Putamen (tissue), 1 donor: ENCODE results near the gene C12orf54.
"Not testable (repeated sequence)": the region's sequence is repeated elsewhere in the genome, so short reads cannot be mapped to it uniquely, and the experiment has no call there.

Source experiments
- DNase-seq: peaks from one replicate; pipeline ENCODE4 v3.0.0-alpha.2; 2016; ENCODE audit warnings: low spot score

Gene C12orf54

DNA sequence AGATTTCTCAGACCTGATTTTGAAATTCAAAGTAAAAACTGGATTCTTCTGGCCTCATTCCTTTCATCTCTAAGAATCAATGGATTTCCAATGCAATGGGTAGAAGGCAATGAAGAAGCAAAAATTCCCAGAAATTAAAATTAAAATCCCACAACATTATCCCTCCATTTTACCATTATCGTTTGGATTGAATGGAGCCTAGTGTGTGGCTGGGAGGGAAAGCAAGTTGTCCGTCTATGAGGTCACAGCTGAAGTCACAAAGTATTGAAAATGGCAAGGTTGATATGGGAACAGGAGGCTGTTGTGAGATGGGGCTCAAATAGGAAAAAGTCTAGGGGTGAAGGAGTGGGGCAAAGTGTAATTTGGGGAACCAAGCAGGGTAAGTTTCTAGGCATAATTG lies at the start of gene C12orf54:
Gene C12orf54 (plus strand): TSS at position 301 of the 400 bp plus-strand sequence. CDS start 799 bp downstream, outside the sequence.
- no peak for DNase-seq

DNA sequence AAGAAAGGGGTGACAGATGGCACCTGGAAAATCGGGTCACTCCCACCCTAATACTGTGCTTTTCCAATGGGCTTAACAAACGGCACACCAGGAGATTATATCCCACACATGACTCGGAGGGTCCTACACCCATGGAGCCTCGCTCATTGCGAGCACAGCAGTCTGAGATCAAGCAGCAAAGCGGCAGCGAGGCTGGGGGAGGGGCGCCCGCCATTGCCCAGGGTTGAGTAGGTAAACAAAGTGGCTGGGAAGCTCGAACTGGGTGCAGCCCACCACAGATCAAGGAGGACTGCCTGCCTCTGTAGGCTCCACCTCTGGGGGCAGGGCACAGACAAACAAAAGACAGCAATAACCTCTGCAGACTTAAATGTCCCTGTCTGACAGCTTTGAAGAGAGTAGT lies 48.3 kb upstream of the C12orf54 start:
- DNase-seq = not testable (repeated sequence)

DNA sequence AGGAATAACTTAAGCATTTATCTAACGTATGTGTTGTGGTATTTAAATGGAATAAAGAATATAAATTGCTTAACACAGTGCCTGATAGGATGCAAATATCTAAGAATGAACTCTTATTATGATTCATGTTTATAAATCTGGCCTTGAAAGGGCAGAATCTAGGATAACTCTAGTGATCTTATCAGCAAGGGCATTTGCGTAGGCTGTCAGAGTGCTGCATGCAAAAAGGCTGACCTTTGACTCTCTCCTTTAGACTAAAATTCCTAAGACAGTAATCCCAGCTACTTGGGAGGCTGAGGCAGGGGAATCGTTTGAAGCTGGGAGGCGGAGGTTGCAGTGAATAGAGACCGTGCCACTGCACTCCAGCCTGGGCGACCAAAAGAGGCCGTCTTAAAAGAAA lies 41.2 kb upstream of the C12orf54 start:
- no peak for DNase-seq

DNA sequence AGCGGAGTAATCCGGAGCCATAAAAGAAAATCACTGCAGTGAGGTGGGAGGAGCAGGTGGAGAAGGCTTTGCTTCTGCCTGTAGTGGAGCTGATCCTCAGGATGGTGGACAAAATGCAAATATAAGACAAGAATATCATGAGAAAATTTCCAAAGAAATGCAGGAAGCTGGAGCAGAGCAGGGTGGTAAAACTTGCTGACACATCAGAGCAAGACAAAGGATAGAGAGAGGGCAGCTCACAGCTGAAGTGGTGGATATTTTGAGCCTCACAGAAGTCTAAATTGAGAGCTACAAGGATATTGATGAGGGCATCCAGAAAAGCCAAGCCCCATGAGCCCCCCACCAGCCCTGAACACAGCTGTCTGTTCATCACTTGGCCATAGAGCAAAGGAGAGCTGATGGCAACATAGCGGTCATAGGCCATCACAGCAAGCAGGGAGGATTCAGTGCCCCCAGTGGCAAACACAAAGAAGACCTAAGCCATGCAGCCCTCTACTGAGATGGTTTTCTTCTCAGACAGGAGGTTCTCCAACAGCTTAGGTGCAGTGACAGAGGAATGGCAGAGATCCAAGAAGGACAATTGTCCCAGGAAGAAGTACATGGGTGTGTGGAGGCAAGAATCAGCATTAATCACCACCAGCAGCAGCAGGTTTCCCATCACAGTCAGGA lies 40.0 kb upstream of the C12orf54 start:
- DNase-seq = no peak

DNA sequence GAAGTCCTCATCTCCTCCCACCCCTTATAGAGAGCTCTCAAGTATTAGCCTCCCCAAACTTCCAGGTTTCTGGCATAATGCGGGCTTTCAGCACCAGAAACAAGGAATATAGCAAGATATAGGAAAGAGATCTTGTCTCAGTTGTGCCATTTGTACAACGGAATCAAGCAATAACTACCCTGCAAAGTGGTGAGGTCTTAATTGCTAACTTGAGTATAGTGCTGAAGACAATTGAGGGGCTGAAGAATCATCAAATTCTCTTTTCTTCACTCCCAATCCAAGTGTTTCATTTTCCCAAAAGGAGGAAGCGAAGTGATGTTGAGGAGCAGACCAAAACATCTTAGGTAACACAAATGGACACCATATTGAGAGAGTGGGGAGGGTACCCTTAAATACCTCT lies 36.8 kb upstream of the C12orf54 start:
- DNase-seq = no peak

DNA sequence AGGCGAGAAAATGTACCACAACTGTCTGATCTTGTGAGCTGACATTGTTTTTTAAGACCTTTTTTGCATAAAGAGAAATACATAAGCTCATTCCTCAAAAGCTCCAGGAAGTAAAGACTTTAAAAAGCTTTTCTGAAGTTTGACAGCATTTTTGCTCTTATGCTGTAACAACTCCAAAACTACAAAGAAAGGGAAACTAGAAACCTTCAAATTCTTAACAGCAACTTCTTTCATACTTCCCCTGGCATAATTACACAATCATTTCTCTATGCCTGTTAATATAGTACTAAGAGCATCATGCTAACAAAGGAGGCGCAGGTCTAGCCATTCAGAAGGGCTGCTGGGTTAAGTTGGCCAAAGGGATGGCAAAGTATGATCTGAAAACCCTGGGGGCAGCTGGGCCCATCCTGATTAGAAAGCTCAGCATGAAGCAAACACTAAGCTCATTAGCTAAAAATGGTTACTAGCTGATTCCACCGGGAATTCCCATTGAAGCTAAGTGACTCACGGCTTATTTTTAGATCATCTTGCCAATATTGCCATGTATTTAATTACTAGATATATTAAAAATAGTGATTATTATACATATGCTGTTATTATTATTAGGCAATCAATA lies 36.0 kb upstream of the C12orf54 start:
- DNase-seq = no peak

DNA sequence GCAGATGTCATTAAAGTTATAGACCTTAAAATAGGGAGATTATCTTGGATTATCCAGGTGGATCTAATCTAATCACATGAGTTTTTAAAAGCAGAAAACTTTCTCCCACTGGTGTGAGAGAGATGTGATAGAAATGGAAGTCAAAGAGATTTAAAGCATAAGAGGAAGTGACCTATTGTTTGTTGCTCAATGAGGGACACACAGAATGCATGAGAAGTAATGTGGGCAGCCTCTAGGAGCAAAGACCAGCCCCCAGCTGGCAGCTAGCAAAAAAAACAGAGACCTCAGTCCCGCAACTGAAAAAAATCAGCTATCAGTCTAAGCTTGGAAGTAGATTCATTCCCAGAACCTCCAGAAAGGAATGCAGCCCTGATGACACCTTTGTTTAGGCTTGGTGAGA lies 34.5 kb upstream of the C12orf54 start:
- no peak for DNase-seq

DNA sequence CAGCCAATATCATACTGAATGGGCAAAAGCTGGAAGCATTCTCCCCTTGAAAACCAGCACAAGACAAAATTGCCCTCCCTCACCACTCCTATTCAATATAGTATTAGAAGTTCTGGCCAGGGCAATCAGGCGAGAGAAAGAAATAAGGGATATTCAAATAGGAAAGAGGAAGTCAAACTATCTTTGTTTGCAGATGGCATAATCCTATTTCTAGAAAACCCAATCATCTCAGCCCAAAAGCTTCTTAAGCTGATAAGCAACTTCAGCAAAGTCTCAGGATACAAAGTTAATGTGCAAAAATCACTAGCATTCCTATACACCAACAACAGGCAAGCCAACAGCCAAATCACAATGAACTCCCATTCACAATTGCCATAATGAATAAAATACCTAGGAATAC lies 30.9 kb upstream of the C12orf54 start:
- DNase-seq = no peak

DNA sequence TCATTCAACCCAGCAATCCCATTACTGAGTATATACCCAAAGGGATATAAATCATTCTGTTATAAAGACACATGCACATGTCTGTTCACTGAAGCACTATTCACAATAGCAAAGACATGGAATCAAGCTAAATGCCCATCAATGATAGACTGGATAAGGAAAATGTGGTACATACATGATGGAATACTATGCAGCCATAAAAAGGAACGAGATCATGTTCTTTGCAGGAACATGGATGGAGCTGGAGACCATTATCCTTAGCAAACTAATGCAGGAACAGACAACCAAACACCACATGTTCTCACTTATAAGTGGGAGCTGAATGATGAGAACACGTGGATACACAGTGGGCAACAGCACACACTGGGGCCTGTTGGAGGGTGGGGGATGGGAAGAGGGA lies 29.3 kb upstream of the C12orf54 start:
- DNase-seq = not testable (repeated sequence)

DNA sequence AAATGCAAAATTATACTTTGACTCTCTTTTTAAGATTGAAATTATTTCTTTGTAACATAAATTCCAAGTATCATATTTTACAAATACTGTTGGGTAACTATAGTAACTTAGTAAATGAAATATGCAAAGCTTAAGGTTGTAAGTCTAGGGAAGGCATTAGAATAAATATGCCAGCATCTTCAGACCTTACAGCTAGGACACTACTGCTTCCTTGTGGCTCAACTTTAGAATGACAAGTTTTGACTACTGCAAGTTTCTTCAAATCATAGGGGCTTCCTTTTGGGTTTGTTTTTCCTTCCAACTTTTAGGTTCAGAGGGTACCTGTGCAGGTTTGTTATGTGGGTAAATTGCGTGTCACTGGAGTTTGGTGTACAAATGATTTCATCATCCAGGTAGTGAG lies 27.6 kb upstream of the C12orf54 start:
- no peak for DNase-seq

DNA sequence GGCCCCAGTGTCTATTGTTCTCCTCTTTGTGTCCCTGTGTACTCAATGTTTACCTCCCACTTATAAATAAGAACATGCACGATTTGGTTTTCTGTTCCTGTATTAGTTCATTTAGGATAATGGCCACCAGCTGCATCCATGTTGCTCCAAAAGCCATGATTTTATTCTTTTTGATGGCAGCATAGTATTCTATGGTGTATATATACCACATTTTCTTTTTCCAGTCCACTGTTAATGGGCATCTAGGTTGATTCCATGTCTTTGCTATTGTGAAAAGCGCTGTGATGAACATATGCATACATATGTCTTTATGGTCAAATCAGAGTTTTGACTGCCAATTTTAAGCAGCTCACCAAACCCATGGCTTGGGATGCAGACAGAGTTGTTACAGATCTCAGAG lies 27.2 kb upstream of the C12orf54 start:
- no peak for DNase-seq

DNA sequence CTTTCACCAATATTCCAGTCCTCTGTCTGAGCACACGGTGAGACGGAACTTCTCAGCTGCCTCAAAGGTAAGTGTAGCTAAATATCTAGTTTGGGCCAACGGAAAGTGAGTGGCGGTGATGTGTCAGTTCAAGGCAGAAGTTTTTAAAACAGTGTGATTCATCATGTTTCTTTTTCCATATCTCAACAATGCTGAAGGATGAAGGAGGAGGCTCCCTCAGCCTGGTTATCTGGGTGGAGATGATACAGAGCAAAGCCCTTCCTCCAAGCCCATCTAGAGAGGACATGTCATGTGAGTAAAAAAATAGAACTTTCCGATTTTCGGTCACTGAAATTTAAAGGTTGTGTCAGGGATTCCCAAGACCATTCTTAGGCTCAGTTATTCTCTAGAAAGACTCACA lies 23.0 kb upstream of the C12orf54 start:
- DNase-seq = no peak

DNA sequence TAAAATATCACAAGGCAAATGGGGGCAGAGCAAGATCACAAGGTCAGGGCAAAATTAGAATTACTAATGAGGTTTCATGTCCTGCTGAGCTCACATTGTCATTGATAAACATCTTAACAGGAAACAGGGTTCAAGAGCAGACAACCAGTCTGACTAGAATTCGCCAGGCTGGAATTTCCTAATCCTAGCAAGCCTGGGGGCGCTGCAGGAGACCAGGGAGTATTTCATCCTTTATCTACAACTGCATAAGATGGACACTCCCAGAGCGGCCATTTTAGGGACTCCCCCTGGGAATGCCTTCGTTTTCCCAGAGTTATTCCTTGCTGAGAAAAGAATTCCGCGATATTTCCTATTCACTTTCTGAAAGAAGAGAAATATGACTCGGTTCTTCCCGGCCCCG lies 13.3 kb upstream of the C12orf54 start:
- DNase-seq = not testable (repeated sequence)

DNA sequence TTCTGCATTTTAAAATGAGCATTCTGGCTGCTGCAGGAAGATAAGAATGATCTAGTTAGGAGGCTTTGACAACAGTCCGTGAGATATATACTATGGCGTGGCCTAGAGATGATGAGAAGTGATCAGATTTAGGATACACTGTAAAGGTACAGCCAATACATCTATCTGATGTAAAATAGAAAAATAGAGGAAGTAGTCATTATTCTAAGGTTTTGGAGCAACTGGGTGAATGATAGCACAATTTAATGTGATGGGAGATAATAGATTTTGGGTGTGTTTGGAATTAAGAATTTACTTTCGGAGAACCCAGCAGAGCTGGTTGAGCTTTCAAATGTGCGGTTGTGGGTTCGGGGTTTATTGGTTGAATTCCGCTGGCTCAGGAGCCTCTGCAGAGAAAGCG lies 10.0 kb upstream of the C12orf54 start, which contains the start of gene ANP32D:
Gene ANP32D (plus strand): TSS at position 301 of the 400 bp plus-strand sequence. CDS start 106 bp downstream, outside the sequence.
- no peak for DNase-seq

DNA sequence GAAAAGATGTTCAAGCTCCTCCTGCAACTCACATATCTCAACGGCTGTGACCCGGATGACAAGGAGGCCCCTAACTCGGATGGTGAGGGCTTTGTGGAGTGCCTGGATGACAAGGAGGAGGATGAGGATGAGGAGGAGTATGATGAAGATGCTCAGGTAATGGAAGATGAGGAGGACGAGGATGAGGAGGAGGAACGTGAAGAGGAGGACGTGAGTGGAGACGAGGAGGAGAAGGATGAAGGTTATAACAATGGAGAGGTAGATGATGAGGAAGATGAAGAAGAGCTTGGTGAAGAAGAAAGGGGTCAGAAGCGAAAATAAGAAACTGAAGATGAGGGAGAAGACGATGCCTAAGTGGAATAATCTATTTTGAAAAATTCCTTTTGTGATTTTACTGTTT lies 9.2 kb upstream of the C12orf54 start:
- no peak for DNase-seq

DNA sequence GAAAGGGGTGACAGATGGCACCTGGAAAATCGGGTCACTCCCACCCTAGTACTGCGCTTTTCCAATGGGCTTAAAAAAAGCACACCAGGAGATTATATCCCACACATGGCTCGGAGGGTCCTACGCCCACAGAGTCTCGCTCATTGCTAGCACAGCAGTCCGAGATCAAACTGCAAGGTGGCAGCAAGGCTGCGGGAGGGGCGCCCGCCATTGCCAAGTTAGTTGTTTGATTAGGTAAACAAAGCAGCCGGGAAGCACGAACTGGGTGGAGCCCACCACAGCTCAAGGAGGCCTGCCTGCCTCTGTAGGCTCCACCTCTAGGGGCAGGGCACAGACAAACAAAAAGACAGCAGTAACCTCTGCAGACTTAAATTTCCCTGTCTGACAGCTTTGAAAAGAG lies 7.8 kb upstream of the C12orf54 start:
- not testable (repeated sequence) for DNase-seq

DNA sequence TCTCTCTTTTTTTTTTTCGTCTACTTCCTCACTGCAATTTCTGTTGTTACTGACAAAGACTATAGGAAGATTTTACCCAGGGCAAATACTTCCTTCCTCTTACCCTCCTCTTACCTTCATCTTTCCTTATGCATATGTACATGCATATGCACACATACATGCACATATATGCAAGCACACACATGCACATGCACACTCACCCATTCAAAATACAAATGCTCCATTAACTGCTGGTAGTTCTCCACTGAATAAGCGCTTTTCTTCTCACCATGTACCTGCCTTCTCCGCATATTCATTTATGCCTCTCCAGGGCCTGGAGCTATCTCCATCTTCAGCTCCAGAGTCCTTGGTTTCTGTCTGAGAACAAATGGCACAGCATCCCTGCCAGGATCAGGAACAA lies 632 bp downstream of the C12orf54 start:
- no peak for DNase-seq

DNA sequence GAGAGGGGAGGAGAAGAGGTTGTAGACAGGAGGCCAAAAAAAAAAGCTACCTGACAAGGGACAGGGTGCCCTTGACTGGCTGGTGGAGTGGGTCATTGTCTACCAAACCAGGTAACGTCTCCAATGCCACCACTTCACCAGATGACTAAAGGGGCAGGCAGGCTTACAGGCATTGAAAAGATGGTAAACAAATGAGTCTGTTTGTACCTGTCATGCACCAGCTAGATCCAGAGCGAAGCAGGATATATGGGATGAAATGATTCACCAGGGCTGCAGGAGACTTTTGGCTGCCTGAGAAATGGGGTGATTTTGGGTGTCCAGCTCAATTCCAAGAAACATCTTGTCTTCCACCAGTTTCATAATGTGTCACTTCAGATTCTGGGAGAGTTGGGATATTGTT lies 4.0 kb downstream of the C12orf54 start:
- DNase-seq = no peak

DNA sequence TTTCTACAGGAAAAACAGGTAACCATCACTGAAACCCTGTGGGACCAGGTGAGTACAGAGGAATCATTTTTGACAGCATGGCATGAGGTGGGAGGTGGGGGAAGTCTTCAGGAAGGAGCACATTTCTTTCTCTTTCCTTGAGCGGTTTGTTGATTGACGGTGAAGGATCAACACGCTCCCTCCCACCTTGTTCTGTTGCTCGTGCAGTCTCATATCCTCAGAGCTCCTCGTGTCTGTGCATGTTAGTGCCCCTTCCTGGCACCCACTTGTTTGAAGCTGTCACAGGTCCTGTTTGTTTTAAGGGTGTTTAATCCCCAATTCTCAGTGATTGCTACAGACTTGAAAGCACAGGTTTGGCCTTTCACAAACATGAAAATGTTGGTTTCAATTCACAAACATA lies 4.4 kb downstream of the C12orf54 start:
- no peak for DNase-seq

DNA sequence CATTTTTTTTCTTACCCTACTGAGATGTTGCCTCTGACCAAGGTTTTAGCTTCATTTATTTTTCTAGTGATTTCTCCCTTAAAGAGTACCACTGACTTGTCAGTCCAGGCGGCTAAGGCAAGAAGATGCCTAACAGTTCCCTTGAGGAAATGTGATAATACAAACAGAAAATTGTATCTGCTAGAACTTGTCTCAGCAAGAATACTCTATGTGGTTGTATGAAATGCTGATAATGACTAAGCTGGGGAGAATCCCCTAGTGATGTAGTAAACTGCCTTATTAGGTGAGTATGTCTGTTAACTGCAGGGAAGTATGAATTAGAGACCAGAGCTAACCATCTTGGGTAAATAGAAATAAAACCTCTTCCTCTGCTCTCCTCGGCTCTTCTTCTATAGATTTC lies 6.7 kb downstream of the C12orf54 start:
- DNase-seq = no peak

DNA sequence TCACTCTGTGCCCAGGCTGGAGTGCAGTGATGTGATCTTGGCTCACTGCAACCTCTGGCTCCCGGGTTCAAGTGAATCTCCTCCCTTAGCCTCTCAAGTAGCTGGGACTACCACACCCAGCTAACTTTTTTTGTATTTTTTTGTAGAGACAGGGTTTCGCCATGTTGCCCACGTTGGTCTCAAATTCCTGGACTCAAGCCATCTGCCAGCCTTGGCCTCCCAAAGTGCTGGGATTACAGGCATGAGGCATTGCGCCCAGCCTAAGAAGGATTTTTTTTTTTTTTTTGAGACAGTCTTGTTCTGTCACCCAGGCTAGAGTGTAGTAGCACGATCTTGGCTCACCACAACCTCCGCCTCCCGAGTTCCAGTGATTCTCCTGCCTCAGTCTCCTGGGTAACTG lies 7.2 kb downstream of the C12orf54 start:
- DNase-seq = not testable (repeated sequence)

DNA sequence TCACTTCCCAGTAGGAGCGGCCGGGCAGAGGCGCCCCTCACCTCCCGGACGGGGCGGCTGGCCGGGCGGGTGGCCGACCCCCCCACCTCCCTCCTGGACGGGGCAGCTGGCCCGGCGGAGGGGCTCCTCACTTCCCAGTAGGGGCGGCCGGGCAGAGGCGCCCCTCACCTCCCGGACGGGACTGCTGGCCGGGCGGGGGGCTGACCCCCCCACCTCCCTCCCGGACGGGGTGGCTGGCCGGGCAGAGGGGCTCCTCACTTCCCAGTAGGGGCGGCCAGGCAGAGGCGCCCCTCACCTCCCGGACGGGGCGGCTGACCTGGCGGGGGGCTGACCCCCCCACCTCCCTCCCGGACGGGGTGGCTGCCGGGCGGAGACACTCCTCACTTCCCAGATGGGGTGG lies 18.0 kb downstream of the C12orf54 start:
- DNase-seq = not testable (repeated sequence)

DNA sequence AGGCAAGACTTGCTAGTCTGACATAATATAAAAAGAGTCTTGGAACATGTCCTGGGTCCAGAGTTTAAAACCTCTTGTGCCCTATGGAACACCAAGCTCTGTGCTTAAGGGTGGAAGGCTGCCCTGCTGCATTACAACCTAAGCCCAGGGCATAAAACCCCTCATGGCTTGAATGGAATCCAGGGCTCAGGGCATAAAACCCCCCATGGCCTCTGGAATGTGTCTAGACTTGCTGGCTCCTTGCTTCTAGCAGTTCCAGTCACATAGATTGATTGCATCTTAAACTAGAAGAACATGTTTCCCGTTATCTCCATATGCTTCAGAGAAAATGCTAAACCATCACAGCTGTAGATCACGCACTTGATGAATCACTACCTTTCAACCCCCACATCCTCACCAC lies 24.5 kb downstream of the C12orf54 start:
- DNase-seq = not testable (repeated sequence)

DNA sequence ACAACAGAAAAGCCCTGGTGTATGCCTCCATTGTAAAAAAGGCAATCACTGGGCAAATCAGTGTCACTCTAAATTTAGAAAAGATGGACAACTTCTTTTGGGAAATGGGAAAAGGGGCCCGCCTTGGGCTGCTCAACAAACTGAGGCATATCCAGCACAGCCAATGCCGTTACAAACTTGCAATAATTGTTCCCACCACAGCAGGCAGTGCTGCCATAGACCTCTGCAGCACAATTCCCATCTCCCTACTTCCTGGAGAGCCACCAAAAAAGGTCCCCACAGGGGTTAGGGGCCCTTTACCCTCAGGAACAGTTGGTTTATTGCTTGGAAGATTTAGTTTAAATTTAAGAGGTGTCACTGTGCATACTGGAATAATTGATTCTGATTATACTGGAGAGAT lies 26.7 kb downstream of the C12orf54 start:
- no peak for DNase-seq
